Smooth muscle cell (in vitro differentiated cells): Measurements from ENCODE around the gene PPIL1. TPM values are rescaled to one million over a fixed set of nuclear protein-coding genes. Genes with fewer than 3 reads are reported as not detected.
A peak's percentile ranks its signal among the peaks of the same experiment; 100 is the strongest.

Experiments used
- DNase-seq: peaks from one replicate; lab custom pipeline; 2025; ENCODE audit not compliant: unreplicated experiment; lab: John Stamatoyannopoulos, UW
- H2AFZ ChIP-seq: fragments of 200-600 bp; sonication (generic); 2 replicates; pipeline ENCODE4 v1.6.0; 2016; ENCODE audit warnings: antibody characterized with exemption, low read depth, mild to moderate bottlenecking
- H3F3A ChIP-seq: fragments of 200-600 bp; sonication (generic); 2 replicates; pipeline ENCODE4 v1.6.0; 2017; ENCODE audit warnings: antibody characterized with exemption, low read depth
- H3K27ac ChIP-seq: fragments of 200-600 bp; sonication (generic); 2 replicates; pipeline ENCODE4 v1.5.1; 2016; ENCODE audit warnings: low read depth, mild to moderate bottlenecking
- H3K27me3 ChIP-seq: fragments of 200-600 bp; sonication (generic); 2 replicates; pipeline ENCODE4 v1.6.1; 2016; ENCODE audit warnings: low read depth, mild to moderate bottlenecking
- H3K36me3 ChIP-seq: fragments of 200-600 bp; sonication (generic); 2 replicates; pipeline ENCODE4 v1.5.1; 2016; ENCODE audit warnings: low read depth
- H3K4me1 ChIP-seq: fragments of 200-600 bp; sonication (generic); 2 replicates; pipeline ENCODE4 v1.5.1; 2016; ENCODE audit warnings: low read depth
- H3K4me2 ChIP-seq: fragments of 200-600 bp; sonication (generic); 2 replicates; pipeline ENCODE4 v1.6.0; 2016; ENCODE audit warnings: mild to moderate bottlenecking
- H3K4me3 ChIP-seq: fragments of 200-600 bp; sonication (generic); 2 replicates; pipeline ENCODE4 v1.5.1; 2016; ENCODE audit warnings: mild to moderate bottlenecking
- H3K79me2 ChIP-seq: fragments of 200-600 bp; sonication (generic); 2 replicates; pipeline ENCODE4 v1.6.0; 2016; ENCODE audit warnings: low read depth, mild to moderate bottlenecking
- H3K9ac ChIP-seq: fragments of 200-600 bp; sonication (generic); 2 replicates; pipeline ENCODE4 v1.6.0; 2016; ENCODE audit warnings: low read depth
- H3K9me3 ChIP-seq: fragments of 200-600 bp; sonication (generic); replicated peaks from 2 replicates; pipeline ENCODE4 v1.5.1; 2016; ENCODE audit warnings: low read depth
- H4K20me1 ChIP-seq: fragments of 200-600 bp; sonication (generic); 2 replicates; pipeline ENCODE4 v1.6.0; 2016; ENCODE audit warnings: low read depth
- WGBS: methylation state at CpG from one replicate; pipeline ENCODE4 v1.1.7; 2016; ENCODE audit warnings: low lambda C conversion rate; 5-methylcytosine and 5-hydroxymethylcytosine counted together
- polyA plus RNA-seq: library from polyadenylated mRNA; unstranded; fragments of >200 nt; fragmentation: Nextera tagmentation; extraction: Ambion mirVana; gene quantifications from 2 replicates; pipeline ENCODE4 v1.2.1, GENCODE V29; 2016
- total RNA-seq: library from RNA; depleted of rRNA; stranded (reverse); fragments of >200 nt; gene quantifications from 2 replicates; pipeline ENCODE4 v1.2.3, GENCODE V29; 2014
- TF ChIP-seq, protein P1 (sequence below): fragments of 200-600 bp; sonication (generic); IDR thresholded peaks from 2 replicates; pipeline ENCODE4 v1.5.1; 2017; ENCODE audit warnings: borderline replicate concordance, mild to moderate bottlenecking, antibody characterized with exemption; ENCODE audit not compliant: insufficient read depth, poor library complexity, severe bottlenecking

The PPIL1 gene
- total and polyA plus RNA-seq, 2 experiments from 2014 or later: 45.4 to 49.3 TPM

DNA sequence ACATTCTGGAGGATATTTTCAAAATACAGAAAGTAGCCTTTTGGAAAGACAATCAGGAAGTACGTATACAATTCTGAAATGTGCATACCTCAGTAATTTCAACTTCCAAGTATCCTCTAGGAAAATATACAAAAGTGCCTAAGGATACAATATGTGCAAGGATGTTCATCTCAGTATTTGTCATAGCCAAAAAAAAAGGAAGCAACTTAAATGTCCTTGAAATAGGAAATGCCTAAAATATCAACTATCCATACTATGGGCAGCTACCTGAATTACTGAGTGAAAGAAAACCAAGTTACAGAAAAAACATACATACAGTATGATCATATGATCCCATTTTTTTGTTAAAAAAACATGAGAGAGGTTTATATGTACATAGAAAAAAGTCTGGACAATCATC is 1.5 kb downstream of the PPIL1 start:
- H3K4me3 ChIP-seq: peak overlapping the region; percentile 75
- no peaks in the 10 kb centered on the region for H3K27me3 ChIP-seq
- H3K9me3 ChIP-seq: no peaks in the 10 kb centered on the region
- no peak overlapping the region for H3K27ac ChIP-seq
- H4K20me1 ChIP-seq: no peaks in the 10 kb centered on the region
- 96% methylated on average over 1 of the region's 1 CpG for WGBS
- H3K4me2 ChIP-seq: peak overlapping the region; percentile 95
- no peak overlapping the region for H2AFZ ChIP-seq
- peaks cover 28% of the 10 kb centered on the region for H3K79me2 ChIP-seq
- TF ChIP-seq, protein P1, sequence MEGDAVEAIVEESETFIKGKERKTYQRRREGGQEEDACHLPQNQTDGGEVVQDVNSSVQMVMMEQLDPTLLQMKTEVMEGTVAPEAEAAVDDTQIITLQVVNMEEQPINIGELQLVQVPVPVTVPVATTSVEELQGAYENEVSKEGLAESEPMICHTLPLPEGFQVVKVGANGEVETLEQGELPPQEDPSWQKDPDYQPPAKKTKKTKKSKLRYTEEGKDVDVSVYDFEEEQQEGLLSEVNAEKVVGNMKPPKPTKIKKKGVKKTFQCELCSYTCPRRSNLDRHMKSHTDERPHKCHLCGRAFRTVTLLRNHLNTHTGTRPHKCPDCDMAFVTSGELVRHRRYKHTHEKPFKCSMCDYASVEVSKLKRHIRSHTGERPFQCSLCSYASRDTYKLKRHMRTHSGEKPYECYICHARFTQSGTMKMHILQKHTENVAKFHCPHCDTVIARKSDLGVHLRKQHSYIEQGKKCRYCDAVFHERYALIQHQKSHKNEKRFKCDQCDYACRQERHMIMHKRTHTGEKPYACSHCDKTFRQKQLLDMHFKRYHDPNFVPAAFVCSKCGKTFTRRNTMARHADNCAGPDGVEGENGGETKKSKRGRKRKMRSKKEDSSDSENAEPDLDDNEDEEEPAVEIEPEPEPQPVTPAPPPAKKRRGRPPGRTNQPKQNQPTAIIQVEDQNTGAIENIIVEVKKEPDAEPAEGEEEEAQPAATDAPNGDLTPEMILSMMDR: no peak
- DNase-seq: no peak
- peaks cover 15% of the 10 kb centered on the region for H3K4me1 ChIP-seq
- H3K9ac ChIP-seq: no peak overlapping the region
- H3F3A ChIP-seq: no peaks in the 10 kb centered on the region
- H3K36me3 ChIP-seq: no peaks in the 10 kb centered on the region

DNA sequence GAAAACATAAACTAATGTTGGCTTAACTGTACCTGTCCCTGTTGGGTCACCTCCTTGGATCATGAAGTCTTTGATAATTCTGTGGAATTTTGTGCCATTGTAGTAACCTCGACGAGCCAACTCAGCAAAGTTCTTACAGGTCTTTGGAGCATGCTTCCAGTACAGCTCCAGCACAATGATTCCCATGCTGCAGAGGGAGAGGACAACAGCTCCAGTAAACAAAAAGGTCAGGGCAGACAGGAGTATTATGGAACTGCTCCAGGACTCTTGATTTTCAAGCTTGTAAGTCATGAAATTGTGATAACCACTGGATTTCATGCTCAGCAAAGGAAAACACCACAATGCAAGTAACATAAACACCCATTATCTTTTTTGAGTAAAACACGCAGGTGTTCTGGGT is 2.9 kb downstream of the PPIL1 start:
- Histone ChIP-seq H3K4me2 (no peak overlapping the region), H4K20me1 (peaks cover 3% of the 10 kb centered on the region), H3F3A (no peaks in the 10 kb centered on the region), H3K36me3 (no peaks in the 10 kb centered on the region), H3K9ac (no peak overlapping the region), H3K27me3 (no peaks in the 10 kb centered on the region), H3K4me1 (peaks cover 20% of the 10 kb centered on the region), H3K9me3 (no peaks in the 10 kb centered on the region), H2AFZ (no peak overlapping the region), H3K27ac (no peak overlapping the region), H3K4me3 (no peak overlapping the region), H3K79me2 (peaks cover 43% of the 10 kb centered on the region)
- TF ChIP-seq, protein P1: no peak
- no peak for DNase-seq
- WGBS: 85% methylated on average over 3 of the region's 3 CpGs

DNA sequence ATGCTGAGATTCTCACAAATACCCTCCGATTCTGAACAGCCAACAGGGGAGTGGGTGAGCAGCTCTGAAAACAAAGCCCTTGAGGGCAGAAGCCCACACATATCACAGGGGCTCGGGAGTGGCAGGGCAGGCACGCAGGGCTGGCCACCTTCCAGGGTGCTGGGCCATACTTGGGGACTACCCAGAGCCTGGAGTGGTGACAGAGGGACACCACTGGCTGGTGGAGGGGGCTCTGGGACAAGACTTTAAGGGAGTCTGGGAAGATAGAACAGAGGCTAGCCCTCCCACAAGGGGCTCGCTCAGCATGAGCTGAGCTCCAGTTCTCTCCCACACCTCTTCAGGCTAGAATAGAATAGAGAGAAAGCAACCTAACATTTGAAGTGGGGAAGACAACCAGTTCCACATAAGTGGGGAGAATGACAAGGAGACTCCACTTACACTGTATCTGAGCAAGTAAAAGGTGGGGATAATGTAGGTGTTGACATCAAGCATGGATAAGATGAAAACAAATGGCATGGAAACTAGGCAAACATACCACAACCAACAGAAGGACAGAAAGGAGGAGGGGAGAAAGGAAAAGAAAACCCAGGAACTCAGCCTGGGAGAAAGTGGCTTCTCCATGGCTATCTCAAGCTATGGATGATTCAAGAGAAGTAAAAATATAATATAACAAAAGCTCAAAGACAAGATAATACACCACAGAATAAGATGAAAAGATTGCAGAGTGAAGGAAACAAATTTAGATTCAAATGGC is 7.0 kb downstream of the PPIL1 start:
- Histone ChIP-seq H3K27ac (no peak overlapping the region), H3K27me3 (no peaks in the 10 kb centered on the region), H3K4me1 (peaks cover 11% of the 10 kb centered on the region), H3K79me2 (peaks cover 53% of the 10 kb centered on the region), H3K9me3 (no peaks in the 10 kb centered on the region), H3K4me3 (no peak overlapping the region), H4K20me1 (peaks cover 9% of the 10 kb centered on the region), H3K4me2 (no peak overlapping the region), H2AFZ (no peak overlapping the region), H3K36me3 (no peaks in the 10 kb centered on the region), H3F3A (no peaks in the 10 kb centered on the region), H3K9ac (no peak overlapping the region)
- TF ChIP-seq, protein P1: no peak
- 95% methylated on average over 4 of the region's 4 CpGs for WGBS
- DNase-seq: no peak

DNA sequence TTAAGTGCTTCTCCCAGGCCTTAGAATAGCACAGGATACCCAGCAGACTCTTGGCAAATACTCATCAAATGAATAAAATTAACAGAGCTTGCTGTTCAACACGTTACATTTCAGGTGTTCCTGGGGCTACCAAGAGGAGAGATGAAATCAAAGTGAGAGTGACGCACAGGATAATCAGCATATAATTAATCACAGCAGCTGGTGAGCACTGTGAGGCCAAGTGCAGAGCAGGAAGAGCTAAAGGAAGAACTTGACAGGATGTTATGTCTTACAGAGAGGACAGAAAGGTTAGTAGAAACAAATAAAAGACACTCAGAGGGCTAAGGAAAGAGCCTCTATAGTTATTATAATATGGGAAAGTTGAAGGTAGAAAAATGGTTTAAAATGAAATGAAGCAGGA is 8.8 kb downstream of the PPIL1 start:
- no peak overlapping the region for H3K4me3 ChIP-seq
- no peak overlapping the region for H3K9ac ChIP-seq
- peaks cover 9% of the 10 kb centered on the region for H4K20me1 ChIP-seq
- no peaks in the 10 kb centered on the region for H3K27me3 ChIP-seq
- peaks cover 44% of the 10 kb centered on the region for H3K79me2 ChIP-seq
- H3K27ac ChIP-seq: no peak overlapping the region
- no peaks in the 10 kb centered on the region for H3K36me3 ChIP-seq
- peaks cover 11% of the 10 kb centered on the region for H3K4me1 ChIP-seq
- no peaks in the 10 kb centered on the region for H3K9me3 ChIP-seq
- H3K4me2 ChIP-seq: no peak overlapping the region
- no peak overlapping the region for H2AFZ ChIP-seq
- H3F3A ChIP-seq: no peaks in the 10 kb centered on the region
- DNase-seq: no peak
- WGBS: 98% methylated on average over 2 of the region's 2 CpGs
- TF ChIP-seq, protein P1: no peak
